Activated CD4-positive, alpha-beta T cell treated with anti-CD3 and anti-CD28 coated beads, Interleukin-2, amount 50 U/mL, for 16 hours (primary cell): ENCODE measurements around the gene KLHL17.
A peak's percentile ranks its signal among the peaks of the same experiment; 100 is the strongest.
"Not testable (repeated sequence)": the region's sequence is repeated elsewhere in the genome, so short reads cannot be mapped to it uniquely, and the experiment has no call there.

Experiments
- DNase-seq: peaks from one replicate; pipeline ENCODE4 v3.0.0-alpha.2; 2020

KLHL17 gene

GRCh38 chr1:970242-970972, 10.0 kb downstream of the KLHL17 start:
- no peak for DNase-seq

- DNase-seq: no peak
These were observed 10.8 kb downstream of the KLHL17 start for GRCh38 chr1:970973-971730.

- DNase-seq: no peak
These were observed 11.5 kb downstream of the KLHL17 start for GRCh38 chr1:971751-972506.

GRCh38 chr1:972726-973458, 12.5 kb downstream of the KLHL17 start:
- DNase-seq: no peak

- DNase-seq: no peak
These were observed 13.3 kb downstream of the KLHL17 start for GRCh38 chr1:973459-974292.

GRCh38 chr1:974293-974640, 13.9 kb downstream of the KLHL17 start:
- DNase-seq: no peak

- no peak for DNase-seq
These were observed 14.4 kb downstream of the KLHL17 start for GRCh38 chr1:974687-975328.

- no peak for DNase-seq
These were observed 15.0 kb downstream of the KLHL17 start for GRCh38 chr1:975365-975764.

GRCh38 chr1:975896-976683, 15.7 kb downstream of the KLHL17 start:
- peak; percentile 46 for DNase-seq

GRCh38 chr1:976791-977190, 16.4 kb downstream of the KLHL17 start:
- not testable (repeated sequence) for DNase-seq

GRCh38 chr1:978069-978834, 17.9 kb downstream of the KLHL17 start:
- DNase-seq: no peak

- DNase-seq: no peak
These were observed 18.7 kb downstream of the KLHL17 start for GRCh38 chr1:978835-979743.

- DNase-seq: no peak
These were observed 19.3 kb downstream of the KLHL17 start for GRCh38 chr1:979744-980072.

- DNase-seq: no peak
These were observed 19.8 kb downstream of the KLHL17 start for GRCh38 chr1:980137-980571.

- no peak for DNase-seq
These were observed 20.4 kb downstream of the KLHL17 start for GRCh38 chr1:980602-981395.

- no peak for DNase-seq
These were observed 21.1 kb downstream of the KLHL17 start for GRCh38 chr1:981491-981954.

- no peak for DNase-seq
These were observed 21.7 kb downstream of the KLHL17 start, which contains the start of gene PERM1 for GRCh38 chr1:981955-982558. PERM1 (minus strand) TSS chr1:982093; CDS start chr1:981029, 1,064 bp downstream.
